WERI-Rb-1 (cell line): ENCODE results near the gene TAPBPL.

Experiments used
- DNase-seq: peaks from one replicate; pipeline ENCODE4 v3.0.0-alpha.2; 2020
- H3K27ac ChIP-seq: fragments of 250-450 bp; sonication (Bioruptor Pico); 2 replicates; pipeline ENCODE4 v1.5.1; 2020; ENCODE audit warnings: mild to moderate bottlenecking, moderate library complexity
- H3K27me3 ChIP-seq: fragments of 250-450 bp; sonication (Bioruptor Pico); 2 replicates; pipeline ENCODE4 v1.5.1; 2021; ENCODE audit warnings: mild to moderate bottlenecking, low read depth, moderate library complexity; ENCODE audit not compliant: insufficient read depth, severe bottlenecking
- H3K36me3 ChIP-seq: fragments of 250-450 bp; sonication (Bioruptor Pico); 2 replicates; pipeline ENCODE4 v1.5.1; 2020; ENCODE audit warnings: mild to moderate bottlenecking, moderate library complexity
- H3K4me3 ChIP-seq: 2 replicates; pipeline ENCODE4 v1.5.1; 2011; ENCODE audit warnings: low read depth, mild to moderate bottlenecking, control low read depth, low read length
- H3K9me3 ChIP-seq: fragments of 250-450 bp; sonication (Bioruptor Pico); 2 replicates; pipeline ENCODE4 v1.5.1; 2021; ENCODE audit warnings: mild to moderate bottlenecking, moderate library complexity; ENCODE audit not compliant: severe bottlenecking
- TF ChIP-seq, protein P1 (sequence below): IDR thresholded peaks from 2 replicates; pipeline ENCODE4 v1.5.1; 2011; ENCODE audit warnings: low read depth, mild to moderate bottlenecking, control low read depth, inconsistent platforms, low read length

TAPBPL gene

DNA sequence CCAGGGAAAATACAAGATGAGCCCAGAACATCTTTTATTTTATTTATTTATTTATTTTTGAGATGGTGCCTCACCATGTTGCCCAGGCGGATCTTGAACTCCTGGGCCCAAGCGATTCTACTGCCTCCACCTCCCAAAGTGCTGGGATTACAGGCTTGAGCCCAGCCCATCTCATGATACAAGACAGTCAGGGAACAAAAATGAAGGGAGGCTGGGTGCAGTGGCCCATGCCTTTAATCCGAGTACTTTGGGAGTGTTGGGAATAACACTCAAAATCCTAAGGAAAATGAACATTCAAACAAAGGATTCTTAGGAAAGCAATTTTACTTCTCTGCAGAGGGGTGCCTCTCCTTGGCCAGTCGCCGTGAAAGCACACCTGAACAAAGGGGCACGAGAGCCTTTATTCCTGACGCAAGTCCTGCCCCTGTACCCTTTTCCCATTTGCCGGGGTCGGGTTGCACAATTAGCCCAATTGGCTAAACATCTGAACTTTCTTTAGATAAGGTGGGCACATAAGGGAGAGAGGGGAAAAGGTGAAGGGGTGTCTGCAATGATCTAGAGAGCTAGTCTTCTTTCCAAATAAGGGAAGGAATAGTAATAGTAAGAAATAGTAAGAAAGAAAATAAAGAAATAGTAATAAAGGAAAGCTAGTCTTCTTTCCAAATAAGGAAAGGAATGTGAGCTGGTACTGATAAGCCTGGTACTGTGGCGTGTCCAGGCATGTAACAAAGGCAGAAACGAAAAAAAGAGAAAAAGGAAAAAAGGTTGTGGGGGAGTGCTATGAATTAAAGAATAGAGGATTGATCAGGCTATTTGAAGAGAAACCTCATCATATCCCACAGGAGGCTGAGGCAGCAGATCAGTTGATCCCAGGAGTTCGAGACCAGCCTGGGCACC, 55.5 kb downstream of the TAPBPL start:
- Histone ChIP-seq H3K36me3 (peaks cover 82% of the 10 kb centered on the region), H3K9me3 (no peaks in the 10 kb centered on the region), H3K27ac (peak overlapping the region; percentile 8; the same call in 1 of the 2 replicates), H3K4me3 (no peak overlapping the region), H3K27me3 (no peaks in the 10 kb centered on the region)
- DNase-seq = no peak
- TF ChIP-seq, protein P1, sequence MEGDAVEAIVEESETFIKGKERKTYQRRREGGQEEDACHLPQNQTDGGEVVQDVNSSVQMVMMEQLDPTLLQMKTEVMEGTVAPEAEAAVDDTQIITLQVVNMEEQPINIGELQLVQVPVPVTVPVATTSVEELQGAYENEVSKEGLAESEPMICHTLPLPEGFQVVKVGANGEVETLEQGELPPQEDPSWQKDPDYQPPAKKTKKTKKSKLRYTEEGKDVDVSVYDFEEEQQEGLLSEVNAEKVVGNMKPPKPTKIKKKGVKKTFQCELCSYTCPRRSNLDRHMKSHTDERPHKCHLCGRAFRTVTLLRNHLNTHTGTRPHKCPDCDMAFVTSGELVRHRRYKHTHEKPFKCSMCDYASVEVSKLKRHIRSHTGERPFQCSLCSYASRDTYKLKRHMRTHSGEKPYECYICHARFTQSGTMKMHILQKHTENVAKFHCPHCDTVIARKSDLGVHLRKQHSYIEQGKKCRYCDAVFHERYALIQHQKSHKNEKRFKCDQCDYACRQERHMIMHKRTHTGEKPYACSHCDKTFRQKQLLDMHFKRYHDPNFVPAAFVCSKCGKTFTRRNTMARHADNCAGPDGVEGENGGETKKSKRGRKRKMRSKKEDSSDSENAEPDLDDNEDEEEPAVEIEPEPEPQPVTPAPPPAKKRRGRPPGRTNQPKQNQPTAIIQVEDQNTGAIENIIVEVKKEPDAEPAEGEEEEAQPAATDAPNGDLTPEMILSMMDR = no peak

DNA sequence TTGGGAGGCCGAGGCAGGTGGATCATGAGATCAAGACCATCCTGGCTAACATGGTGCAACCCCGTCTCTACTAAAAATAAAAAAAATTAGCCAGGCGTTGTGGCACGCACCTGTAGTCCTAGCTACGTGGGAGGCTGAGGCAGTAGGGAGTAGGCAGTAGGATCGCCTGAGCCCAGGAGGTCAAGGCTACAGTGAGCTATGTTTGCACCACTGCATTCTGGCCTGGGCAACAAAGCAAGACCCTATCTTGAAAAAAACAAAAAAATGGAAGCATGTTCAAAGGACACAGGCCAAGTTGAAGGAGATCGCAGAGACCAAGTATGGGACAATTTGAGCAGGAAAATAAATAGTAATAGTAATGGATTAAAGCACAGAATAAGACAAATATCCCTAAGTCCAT, 56.2 kb downstream of the TAPBPL start:
- H3K27me3 ChIP-seq = no peaks in the 10 kb centered on the region
- no peak for DNase-seq
- no peak overlapping the region for H3K4me3 ChIP-seq
- H3K9me3 ChIP-seq = no peaks in the 10 kb centered on the region
- TF ChIP-seq, protein P1 = no peak
- H3K36me3 ChIP-seq = peaks cover 84% of the 10 kb centered on the region
- no peak overlapping the region for H3K27ac ChIP-seq
